Caki2 (cell line): ENCODE measurements around the gene LRRC74A. TPM values are rescaled to one million over a fixed set of nuclear protein-coding genes. Genes with fewer than 3 reads are reported as not detected.

Source experiments
- DNase-seq: peaks from one replicate; pipeline ENCODE4 v3.0.0-alpha.2; 2015; ENCODE audit warnings: low read depth
- in situ Hi-C: cut with HindIII; loops from 2 replicates; pipeline ENCODE4 v1.10.0; 2016; ENCODE audit warnings: low sequenced_read_pairs, low pct_unique_long_range_greater_than_20kb, mixed read lengths
- total RNA-seq: library from RNA; depleted of rRNA; stranded (reverse); fragments of >200 nt; shearing (Covaris generic); gene quantifications from 2 replicates; pipeline ENCODE4 v1.2.3, GENCODE V29; 2014; ENCODE audit warnings: low replicate concordance; rRNA removed

LRRC74A gene
- total RNA-seq, result not detected in 2 replicates

- in situ Hi-C loops, result no loop called here
- no peak for DNase-seq
These were observed at the start of gene LRRC74A for GRCh38 chr14:76826122-76826521. LRRC74A (plus strand) TSS chr14:76826408; CDS start chr14:76826698, 290 bp downstream.

- DNase-seq, result no peak
- in situ Hi-C loops, result no loop called here
These were observed 49.6 kb upstream of the LRRC74A start for GRCh38 chr14:76776428-76777251.

- in situ Hi-C loops, result no loop called here
- DNase-seq, result no peak
These were observed 48.5 kb upstream of the LRRC74A start for GRCh38 chr14:76777721-76778120.

GRCh38 chr14:76778546-76779215 lies 47.5 kb upstream of the LRRC74A start:
- in situ Hi-C loops, result no loop called here

GRCh38 chr14:76779221-76780057 lies 46.8 kb upstream of the LRRC74A start:
- in situ Hi-C loops, result no loop called here
- no peak for DNase-seq

More at GRCh38 chr14:76778546-76779215, 47.5 kb upstream of the LRRC74A start:
- DNase-seq, result no peak

GRCh38 chr14:76780058-76780345 lies 46.2 kb upstream of the LRRC74A start:
- in situ Hi-C loops, result no loop called here
- no peak for DNase-seq

GRCh38 chr14:76780360-76780759 lies 45.8 kb upstream of the LRRC74A start:
- no peak for DNase-seq
- in situ Hi-C loops, result no loop called here

GRCh38 chr14:76780875-76781647 lies 45.1 kb upstream of the LRRC74A start:
- no peak for DNase-seq
- in situ Hi-C loops, result no loop called here

GRCh38 chr14:76781648-76782051 lies 44.6 kb upstream of the LRRC74A start:
- DNase-seq, result no peak
- in situ Hi-C loops, result no loop called here

- in situ Hi-C loops, result no loop called here
- no peak for DNase-seq
These were observed 43.9 kb upstream of the LRRC74A start for GRCh38 chr14:76782115-76782884.

- in situ Hi-C loops, result no loop called here
- no peak for DNase-seq
These were observed 43.2 kb upstream of the LRRC74A start for GRCh38 chr14:76782885-76783566.

- in situ Hi-C loops, result no loop called here
- DNase-seq, result no peak
These were observed 41.8 kb upstream of the LRRC74A start for GRCh38 chr14:76784266-76784874.

- DNase-seq, result peak; percentile 51
- in situ Hi-C loops, result no loop called here
These were observed 41.3 kb upstream of the LRRC74A start for GRCh38 chr14:76784881-76785280.

GRCh38 chr14:76786601-76787000 lies 39.6 kb upstream of the LRRC74A start:
- no peak for DNase-seq
- in situ Hi-C loops, result no loop called here

GRCh38 chr14:76792422-76792821 lies 33.8 kb upstream of the LRRC74A start:
- no peak for DNase-seq
- in situ Hi-C loops, result no loop called here

GRCh38 chr14:76793324-76793723 lies 32.9 kb upstream of the LRRC74A start:
- in situ Hi-C loops, result no loop called here
- no peak for DNase-seq

GRCh38 chr14:76793956-76794355 lies 32.3 kb upstream of the LRRC74A start:
- no peak for DNase-seq
- in situ Hi-C loops, result no loop called here
